Fibroblast of pulmonary artery (primary cell): ENCODE measurements around the gene CAPN12.
"Not testable (repeated sequence)": the region's sequence is repeated elsewhere in the genome, so short reads cannot be mapped to it uniquely, and the experiment has no call there.

ENCODE experiments used
- DNase-seq: peaks from one replicate; pipeline ENCODE4 v3.0.0-alpha.2; 2010; ENCODE audit warnings: low read depth
- H3K4me3 ChIP-seq: replicated peaks from 2 replicates; pipeline ENCODE4 v1.5.1; 2011; ENCODE audit warnings: low read depth, mild to moderate bottlenecking, control low read depth, low read length, moderate library complexity
- CTCF ChIP-seq: IDR thresholded peaks from 2 replicates; pipeline ENCODE4 v1.5.1; 2011; ENCODE audit warnings: mild to moderate bottlenecking, control low read depth, low read length, inconsistent platforms; ENCODE audit errors: missing control alignments

CAPN12 gene

GRCh38 chr19:38763795-38764220, 19.5 kb upstream of the CAPN12 start:
- no peak overlapping the region for H3K4me3 ChIP-seq
- no peak for TF ChIP-seq CTCF
- no peak for DNase-seq

GRCh38 chr19:38761884-38762389, 17.7 kb upstream of the CAPN12 start:
- not testable (repeated sequence) for H3K4me3 ChIP-seq, DNase-seq

- not testable (repeated sequence) for DNase-seq, H3K4me3 ChIP-seq
These were observed 16.7 kb upstream of the CAPN12 start for GRCh38 chr19:38760805-38761517.

- DNase-seq = no peak
- TF ChIP-seq CTCF = no peak
- no peak overlapping the region for H3K4me3 ChIP-seq
These were observed 15.3 kb upstream of the CAPN12 start for GRCh38 chr19:38759590-38760003.

GRCh38 chr19:38754196-38754595, 9.9 kb upstream of the CAPN12 start:
- DNase-seq = not testable (repeated sequence)

GRCh38 chr19:38753783-38754182, 9.5 kb upstream of the CAPN12 start:
- H3K4me3 ChIP-seq, DNase-seq: not testable (repeated sequence)

More at GRCh38 chr19:38754196-38754595, 9.9 kb upstream of the CAPN12 start:
- not testable (repeated sequence) for H3K4me3 ChIP-seq

DNA sequence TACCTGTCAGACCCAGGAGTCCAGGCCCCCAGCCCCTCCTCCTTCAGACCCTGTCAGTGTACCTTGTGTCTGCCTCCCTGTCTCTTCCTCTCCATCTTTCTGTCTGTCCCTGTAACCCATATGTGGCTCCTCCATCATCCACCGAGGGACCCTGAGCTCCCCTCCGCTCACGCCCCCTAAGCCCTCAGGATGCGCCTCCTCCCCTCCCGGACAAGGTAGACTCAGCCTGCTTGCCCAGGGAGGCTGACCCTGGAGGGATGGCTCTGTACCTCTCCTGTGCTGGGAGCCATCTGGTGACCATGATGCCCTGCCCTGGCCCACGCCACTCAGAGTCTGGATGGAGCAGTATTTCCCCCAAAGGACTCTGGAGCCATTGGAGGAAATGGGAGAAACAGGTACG, 1.0 kb upstream of the CAPN12 start:
- H3K4me3 ChIP-seq = no peak overlapping the region
- no peak for DNase-seq
- no peak for TF ChIP-seq CTCF

DNA sequence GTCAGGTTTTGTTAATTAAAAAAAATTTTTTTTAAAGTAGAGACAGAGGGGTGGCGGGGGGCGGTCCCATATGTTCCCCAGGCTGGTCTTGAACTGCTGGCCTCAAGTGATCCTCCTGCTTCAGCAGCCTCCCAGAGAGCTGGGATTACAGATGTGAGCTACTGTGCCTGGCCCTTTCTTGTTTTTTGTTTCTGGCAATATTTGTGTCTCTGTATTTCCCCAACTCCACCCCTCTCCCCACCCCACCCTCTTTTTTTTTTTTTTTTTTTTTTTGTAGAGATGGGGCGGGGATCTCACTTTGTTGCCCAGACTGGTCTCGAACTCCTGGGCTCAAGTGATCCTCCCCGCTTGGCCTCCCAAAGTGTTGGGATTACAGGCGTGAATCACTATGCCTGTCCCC, 600 bp upstream of the CAPN12 start:
- TF ChIP-seq CTCF = no peak
- DNase-seq = no peak
- H3K4me3 ChIP-seq = no peak overlapping the region

GRCh38 chr19:38743394-38744297, 628 bp downstream of the CAPN12 start:
- DNase-seq = no peak
- no peak overlapping the region for H3K4me3 ChIP-seq

More at GRCh38 chr19:38743394-38744297, 628 bp downstream of the CAPN12 start:
- TF ChIP-seq CTCF = no peak
